Endothelial cell of umbilical vein (primary cell): Measurements from ENCODE around the gene EFNA5.

Experiments used
- CTCF ChIP-seq, 2 donors: IDR thresholded peaks; 1 replicate in 1 of 2; 2 replicates in 1 of 2; pipeline ENCODE4 v1.5.1; 2011; ENCODE audit warnings: low read length in 2 of 2, mild to moderate bottlenecking in 2 of 2, moderate library complexity in 2 of 2, control low read depth in 1 of 2, inconsistent platforms in 1 of 2, low read depth in 1 of 2; ENCODE audit not compliant: insufficient read depth in 1 of 2; ENCODE audit errors: extremely low read depth in 1 of 2
- EZH2 ChIP-seq: IDR thresholded peaks from 2 replicates; pipeline ENCODE4 v1.6.1; 2012; ENCODE audit warnings: borderline replicate concordance, low read depth, mild to moderate bottlenecking, moderate library complexity, low read length, inconsistent platforms; ENCODE audit not compliant: severe bottlenecking
- FOS ChIP-seq: IDR thresholded peaks from 2 replicates; pipeline ENCODE4 v1.6.1; 2011; ENCODE audit warnings: mild to moderate bottlenecking, low read length, moderate library complexity, borderline replicate concordance; ENCODE audit not compliant: insufficient read depth
- GATA2 ChIP-seq: IDR thresholded peaks from 2 replicates; pipeline ENCODE4 v1.7.0; 2011; ENCODE audit warnings: low read depth, mild to moderate bottlenecking, moderate library complexity, mixed read lengths, low read length; ENCODE audit not compliant: insufficient read length, insufficient read depth
- JUN ChIP-seq: IDR thresholded peaks from 2 replicates; pipeline ENCODE4 v1.6.1; 2011; ENCODE audit warnings: borderline replicate concordance, low read depth; ENCODE audit not compliant: insufficient read length, insufficient read depth
- MAX ChIP-seq: IDR thresholded peaks from 2 replicates; pipeline ENCODE4 v1.6.1; 2011; ENCODE audit not compliant: insufficient read depth, insufficient read length
- MYC ChIP-seq: IDR thresholded peaks from one replicate; pipeline ENCODE4 v1.6.1; 2011; ENCODE audit warnings: mild to moderate bottlenecking, low read depth, low read length
- POLR2A ChIP-seq: IDR thresholded peaks from 2 replicates; pipeline ENCODE4 v1.6.1; 2012; ENCODE audit warnings: low read depth, mild to moderate bottlenecking, control low read depth, low read length
- POLR2AphosphoS5 ChIP-seq: IDR thresholded peaks from 2 replicates; pipeline ENCODE4 v1.6.1; 2012; ENCODE audit warnings: low read depth, mild to moderate bottlenecking, control low read depth, low read length, moderate library complexity; ENCODE audit not compliant: insufficient read depth

- TF ChIP-seq POLR2A (no peak), CTCF (IDR thresholded peaks at IDR 0.05; ENCODE audit: extremely low read depth in 1 of 2, insufficient read depth in 1 of 2, low read depth in 1 of 2, low read length in 2 of 2) (no peak), POLR2AphosphoS5 (no peak), MAX (no peak), FOS (no peak), EZH2 (no peak), MYC (no peak), GATA2 (no peak), JUN (no peak)
Measured at GRCh38 chr5:107522456-107522855, 148.3 kb downstream of the EFNA5 start.
